Thoracic aorta (tissue), 2 donors: Measurements from ENCODE around the gene USP4. TPM values are rescaled to one million over a fixed set of nuclear protein-coding genes. Genes with fewer than 3 reads are reported as not detected.

Experiments used
- ATAC-seq: fragments of 150-250 bp; one replicate; pipeline ENCODE4 v1.8.0; 2017; ENCODE audit warnings: low read depth; ENCODE audit not compliant: insufficient number of reproducible peaks, low FRiP score
- DNase-seq: peaks from one replicate; pipeline ENCODE4 v3.0.0-alpha.2; 2020; ENCODE audit warnings: low spot score
- H3K27ac ChIP-seq, 2 donors: fragments of 200-600 bp; sonication (generic); 1 replicate in 1 of 2; 2 replicates in 1 of 2; pipeline ENCODE4 v1.5.1; 2016; ENCODE audit warnings: mild to moderate bottlenecking in 2 of 2, moderate library complexity in 2 of 2
- H3K27me3 ChIP-seq: fragments of 200-600 bp; sonication (generic); replicated peaks from 2 replicates; pipeline ENCODE4 v1.6.0; 2016; ENCODE audit warnings: mild to moderate bottlenecking; ENCODE audit not compliant: insufficient read depth
- H3K36me3 ChIP-seq: fragments of 200-600 bp; sonication (generic); one replicate; pipeline ENCODE4 v1.5.1; 2016
- H3K4me1 ChIP-seq, 2 donors: fragments of 200-600 bp; sonication (generic); 1 replicate in 1 of 2; 2 replicates in 1 of 2; pipeline versions ENCODE4 v1.5.1 to v1.6.0; 2016; ENCODE audit warnings: low read depth in 2 of 2, mild to moderate bottlenecking in 1 of 2; ENCODE audit not compliant: control insufficient read depth in 1 of 2
- H3K4me3 ChIP-seq: fragments of 200-600 bp; sonication (generic); 2 replicates; pipeline ENCODE4 v1.5.1; 2016; ENCODE audit warnings: mild to moderate bottlenecking
- H3K9me3 ChIP-seq: fragments of 200-600 bp; sonication (generic); 2 replicates; pipeline ENCODE4 v1.5.1; 2016
- CTCF ChIP-seq: fragments of 200-600 bp; sonication (generic); IDR thresholded peaks from one replicate; pipeline ENCODE4 v1.5.1; 2019; ENCODE audit warnings: antibody characterized with exemption
- total RNA-seq, 2 donors: library from RNA; depleted of rRNA; stranded (reverse); fragments of >200 nt; gene quantifications; one replicate each; pipeline versions ENCODE4 v1.1.0 to v1.2.3, GENCODE V29; 2016

The USP4 gene
- total RNA-seq, 2 donors from 2014 or later, result 41.2 to 74.1 TPM

DNA sequence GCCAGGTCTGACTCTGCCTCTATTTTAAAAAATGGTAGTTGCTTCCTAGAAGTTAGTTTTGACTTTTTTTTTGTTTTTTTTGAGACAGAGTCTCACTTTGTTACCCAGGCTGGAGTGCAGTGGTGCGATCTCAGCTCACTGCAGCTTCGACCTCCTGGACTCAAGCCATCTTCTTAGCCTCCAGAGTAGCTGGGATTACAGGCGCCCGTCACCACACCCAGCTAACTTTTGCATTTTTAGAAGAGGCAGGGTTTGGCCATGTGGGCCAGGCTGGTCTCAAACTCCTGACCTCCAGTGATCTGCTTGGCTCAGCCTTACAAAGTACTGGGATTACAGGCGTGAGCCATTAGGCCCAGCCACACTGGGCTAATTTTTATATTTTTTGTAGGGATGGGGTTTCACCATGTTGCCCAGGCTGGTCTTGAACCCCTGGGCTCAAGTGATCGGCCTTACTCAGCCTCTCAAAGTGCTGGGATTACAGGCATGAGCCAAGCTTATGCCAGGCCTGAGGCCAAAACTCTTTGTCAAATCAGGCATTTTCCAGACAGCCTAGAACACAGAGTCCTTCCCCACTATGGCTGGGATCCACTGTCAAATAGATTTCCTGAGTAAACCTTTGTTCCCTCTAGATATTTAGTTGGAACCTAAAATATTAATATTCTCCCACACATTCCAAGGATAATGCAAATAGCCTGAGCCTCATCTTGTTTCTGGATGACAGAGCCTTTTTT, 76.5 kb downstream of the USP4 start:
- no peaks in the 10 kb centered on the region for H3K27me3 ChIP-seq
- H3K27ac ChIP-seq, result no peak overlapping the region
- DNase-seq, result no peak
- no peaks in the 10 kb centered on the region for H3K9me3 ChIP-seq
- H3K4me3 ChIP-seq, result no peak overlapping the region
- ATAC-seq, result no peak
- H3K4me1 ChIP-seq, result peaks cover 0 to 14% of the 10 kb centered on the region in 2 donors
- TF ChIP-seq CTCF, result no peak
- no peaks in the 10 kb centered on the region for H3K36me3 ChIP-seq

DNA sequence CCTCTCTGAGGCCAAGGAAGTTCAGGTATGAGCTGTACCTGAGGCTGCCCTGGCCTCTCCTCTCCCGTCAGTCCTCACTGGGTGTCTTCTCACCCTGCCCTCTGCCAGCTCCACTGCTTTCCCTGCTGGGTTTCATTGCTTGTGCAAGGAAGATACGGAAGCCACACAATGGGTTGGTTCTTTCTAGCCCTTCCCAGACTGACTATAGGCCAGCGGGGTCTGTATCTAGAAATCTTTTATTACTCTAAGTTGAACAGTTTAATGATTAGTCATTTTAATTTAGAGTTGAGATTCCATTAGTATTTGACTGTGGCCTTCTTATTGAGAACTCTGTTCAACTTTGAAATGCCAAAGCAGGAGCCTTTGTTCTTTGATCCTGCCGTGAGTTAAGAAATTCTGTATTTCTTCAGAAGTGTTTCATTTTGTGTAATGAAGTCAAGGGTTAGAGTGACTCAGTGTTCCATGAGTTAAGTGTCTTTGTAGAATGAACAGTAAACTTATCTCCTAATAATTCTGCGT, 79.0 kb downstream of the USP4 start:
- no peaks in the 10 kb centered on the region for H3K36me3 ChIP-seq
- ATAC-seq (no peak), DNase-seq (no peak)
- H3K27me3 ChIP-seq, result no peaks in the 10 kb centered on the region
- no peaks in the 10 kb centered on the region for H3K9me3 ChIP-seq
- no peaks in the 10 kb centered on the region for H3K4me1 ChIP-seq
- no peak overlapping the region for H3K4me3 ChIP-seq
- no peak overlapping the region for H3K27ac ChIP-seq
- TF ChIP-seq CTCF, result no peak

GRCh38 chr3:49257187-49257586, 82.7 kb downstream of the USP4 start:
- H3K36me3 ChIP-seq, result no peaks in the 10 kb centered on the region
- no peak overlapping the region for H3K4me3 ChIP-seq
- ATAC-seq, result no peak
- no peaks in the 10 kb centered on the region for H3K27me3 ChIP-seq
- DNase-seq, result no peak
- no peak for TF ChIP-seq CTCF
- no peaks in the 10 kb centered on the region for H3K9me3 ChIP-seq
- no peaks in the 10 kb centered on the region for H3K4me1 ChIP-seq
- H3K27ac ChIP-seq, result no peak overlapping the region

DNA sequence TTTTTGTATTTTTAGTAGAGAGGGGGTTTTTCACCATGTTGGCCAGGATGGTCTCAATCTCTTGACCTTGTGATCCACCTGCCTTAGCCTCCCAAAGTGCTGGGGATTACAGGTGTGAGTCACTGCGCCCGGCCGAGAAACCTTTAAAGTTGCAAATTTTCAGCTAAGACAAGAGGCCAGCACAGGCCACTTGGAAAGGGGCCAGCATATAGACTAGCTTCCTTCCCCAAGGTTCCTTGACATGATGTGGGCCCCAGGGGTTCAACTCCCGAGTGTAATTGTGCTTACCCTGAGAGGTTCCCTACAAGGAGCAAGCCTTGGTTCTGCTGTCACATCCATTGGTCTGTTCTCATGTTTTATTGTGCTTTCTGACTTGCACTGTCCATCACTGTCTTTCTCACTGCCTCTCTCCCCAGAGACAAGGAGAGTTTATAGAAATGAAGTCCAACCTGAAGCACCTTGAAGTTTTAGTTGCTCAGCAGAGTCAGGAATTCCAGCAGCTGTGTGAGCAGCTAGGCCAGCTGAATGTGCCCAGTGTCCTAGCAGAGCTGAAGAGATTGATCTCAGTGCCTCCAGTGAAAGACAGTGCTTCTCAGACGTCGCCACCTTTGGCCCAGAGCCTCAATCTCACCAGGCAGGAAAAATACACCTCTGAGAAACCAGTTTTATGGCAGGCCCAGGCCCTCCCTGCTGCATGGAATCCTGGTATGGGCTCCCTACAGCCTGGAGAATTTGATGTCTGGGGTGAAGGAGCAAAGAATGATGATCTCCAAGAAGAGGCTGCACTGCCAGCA, 83.9 kb downstream of the USP4 start:
- Histone ChIP-seq H3K4me1 (no peaks in the 10 kb centered on the region), H3K27ac (no peak overlapping the region), H3K4me3 (no peak overlapping the region), H3K36me3 (no peaks in the 10 kb centered on the region), H3K27me3 (no peaks in the 10 kb centered on the region), H3K9me3 (no peaks in the 10 kb centered on the region)
- DNase-seq (no peak), ATAC-seq (no peak)
- no peak for TF ChIP-seq CTCF

DNA sequence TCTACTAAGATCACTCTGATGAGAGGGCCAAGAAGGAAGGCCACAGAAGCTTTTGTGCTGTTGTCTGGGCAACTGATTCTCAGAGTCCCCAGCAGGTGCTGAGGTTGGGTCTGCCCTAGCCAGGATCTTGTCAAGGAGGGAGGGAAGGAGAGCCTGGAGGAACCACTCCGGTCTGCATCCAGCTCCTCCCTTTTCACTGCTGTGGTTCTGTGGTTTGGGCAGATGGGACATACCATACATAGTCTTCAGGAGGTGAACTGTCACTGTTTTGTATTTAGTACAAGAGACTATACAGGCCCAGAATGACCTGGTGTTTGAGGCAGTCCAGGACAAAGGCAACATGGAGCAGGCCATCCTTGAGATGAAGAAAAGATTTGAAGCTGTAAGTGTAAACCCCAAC, 84.7 kb downstream of the USP4 start:
- no peak for ATAC-seq
- no peak for DNase-seq
- H3K36me3 ChIP-seq, result no peaks in the 10 kb centered on the region
- no peaks in the 10 kb centered on the region for H3K4me1 ChIP-seq
- no peak for TF ChIP-seq CTCF
- no peak overlapping the region for H3K27ac ChIP-seq
- H3K27me3 ChIP-seq, result no peaks in the 10 kb centered on the region
- H3K9me3 ChIP-seq, result no peaks in the 10 kb centered on the region
- H3K4me3 ChIP-seq, result no peak overlapping the region
